NCI-H345 treated with DMSO at 0.1 percent for 48 hours (cell line): ENCODE results near the gene SLC44A1.

Experiments
- DNase-seq: peaks from one replicate; lab custom pipeline; 2025; ENCODE audit not compliant: unreplicated experiment; lab: John Stamatoyannopoulos, UW

Gene SLC44A1

GRCh38 chr9:105455836-105456475, 211.5 kb downstream of the SLC44A1 start:
- DNase-seq = no peak

DNA sequence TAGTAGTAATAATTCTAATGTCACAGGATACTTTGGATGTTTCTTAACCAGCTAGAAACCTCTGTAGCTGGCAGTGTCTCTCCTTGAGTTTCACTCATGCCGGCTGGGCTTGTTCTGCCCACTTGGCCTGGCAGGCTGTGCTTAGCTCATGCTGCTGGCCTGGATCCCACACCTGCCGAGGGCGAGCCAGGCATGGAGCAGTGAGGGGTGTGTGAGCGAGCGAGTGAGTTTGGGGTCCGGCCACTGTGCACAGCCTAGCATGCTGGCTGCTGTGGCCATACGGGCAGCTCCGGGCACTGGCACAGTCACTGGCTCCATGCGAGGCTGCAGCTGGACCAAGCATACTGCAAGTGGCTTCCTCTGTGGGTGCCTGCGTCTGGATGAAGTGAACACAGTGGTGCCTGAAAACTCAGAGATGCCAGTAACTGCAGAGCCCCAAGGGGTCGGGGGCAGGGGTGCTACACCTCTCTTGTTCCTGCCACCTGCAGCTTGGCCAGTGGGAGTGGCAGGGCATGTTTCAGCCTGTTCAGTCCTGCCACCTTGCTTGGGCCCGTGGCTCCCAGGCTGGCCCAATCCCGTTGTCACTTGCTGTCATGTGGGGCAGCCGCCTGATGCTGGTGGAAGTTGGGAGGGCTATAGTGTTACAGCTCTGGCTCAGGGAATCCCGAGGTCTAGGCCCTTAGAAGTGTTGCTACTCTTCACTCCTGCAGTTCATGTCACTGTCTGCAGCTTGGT, 213.3 kb downstream of the SLC44A1 start:
- DNase-seq = no peak

DNA sequence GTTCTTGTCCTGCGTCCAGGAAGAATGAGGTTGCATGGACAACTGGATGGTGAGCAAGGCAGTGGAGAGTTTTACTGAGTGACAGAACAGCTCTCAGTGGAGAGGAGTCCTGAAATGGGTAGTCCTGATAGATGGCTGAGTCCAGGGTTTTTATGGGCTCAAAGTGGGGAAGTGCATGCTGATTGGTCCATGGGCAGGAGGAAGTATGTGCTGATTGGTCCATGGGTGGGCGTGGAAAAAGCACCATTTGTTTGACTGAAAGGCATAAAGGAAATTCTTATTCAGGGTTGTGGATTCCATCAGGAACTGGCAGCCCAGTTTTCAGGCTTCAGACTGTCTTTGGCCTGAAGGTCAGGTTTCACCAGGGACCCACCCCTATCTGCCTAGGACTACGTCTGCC, 214.0 kb downstream of the SLC44A1 start:
- DNase-seq = no peak

DNA sequence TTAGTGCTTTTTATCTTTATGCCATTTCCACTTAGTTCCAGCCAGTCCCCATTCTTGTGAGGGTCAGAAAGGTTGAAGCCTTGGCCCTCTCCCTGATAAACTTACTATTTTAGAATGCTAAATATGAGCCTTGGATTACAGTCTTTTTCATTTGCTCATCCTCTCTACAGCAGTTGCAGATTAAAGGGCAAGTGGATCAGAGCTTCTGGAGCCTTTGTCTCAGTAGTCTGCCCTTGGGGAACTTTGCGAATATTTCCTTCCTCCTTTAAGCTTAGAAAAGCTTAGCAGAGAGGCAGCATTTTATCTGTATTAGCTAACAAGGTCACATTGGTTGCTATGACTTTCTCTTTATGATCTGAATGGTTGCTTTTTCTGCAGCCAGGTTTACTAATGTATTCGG, 214.9 kb downstream of the SLC44A1 start:
- no peak for DNase-seq

GRCh38 chr9:105466898-105467455, 222.5 kb downstream of the SLC44A1 start:
- DNase-seq = no peak

GRCh38 chr9:105468875-105469274, 224.4 kb downstream of the SLC44A1 start:
- DNase-seq = no peak

- DNase-seq = no peak
These were observed 228.8 kb downstream of the SLC44A1 start for GRCh38 chr9:105473221-105473620.

DNA sequence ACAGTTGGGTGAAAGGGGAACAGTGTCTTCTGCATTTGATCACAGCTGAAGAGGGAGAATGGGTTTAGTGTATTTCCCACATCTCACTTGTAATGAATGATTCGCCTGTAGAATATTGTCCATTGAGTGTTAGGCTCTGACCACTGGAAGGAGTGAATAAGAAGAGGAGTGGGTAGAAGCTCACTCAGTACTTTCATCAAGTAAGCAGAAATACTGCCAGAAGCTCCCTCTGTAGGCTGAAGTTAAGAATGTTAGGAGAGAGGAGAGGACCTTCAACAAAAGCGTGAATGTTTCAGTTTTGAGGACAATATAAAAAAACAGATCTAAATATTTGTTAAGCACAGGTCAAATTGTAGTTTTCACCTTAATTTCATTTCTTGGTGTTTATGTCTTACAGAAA, 230.9 kb downstream of the SLC44A1 start:
- no peak for DNase-seq

DNA sequence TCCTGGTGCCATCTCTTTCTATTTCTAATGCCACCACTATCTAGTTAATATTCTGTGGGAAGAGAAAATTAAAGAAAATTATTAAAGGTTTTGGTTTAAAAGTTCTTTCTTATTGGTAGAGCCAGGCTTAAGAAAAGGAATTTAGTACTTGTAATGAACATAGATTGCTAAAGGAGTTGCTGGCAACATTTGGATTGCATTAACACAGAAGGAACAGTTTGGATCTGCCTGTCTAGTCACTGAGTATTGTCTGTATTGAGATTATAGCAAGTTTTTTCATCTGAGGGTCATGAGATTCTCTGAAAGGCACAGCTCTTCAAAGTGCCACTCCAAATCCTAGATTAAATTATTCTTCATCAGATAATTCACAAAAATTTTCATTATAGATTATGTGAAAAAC, 235.4 kb downstream of the SLC44A1 start:
- no peak for DNase-seq

DNA sequence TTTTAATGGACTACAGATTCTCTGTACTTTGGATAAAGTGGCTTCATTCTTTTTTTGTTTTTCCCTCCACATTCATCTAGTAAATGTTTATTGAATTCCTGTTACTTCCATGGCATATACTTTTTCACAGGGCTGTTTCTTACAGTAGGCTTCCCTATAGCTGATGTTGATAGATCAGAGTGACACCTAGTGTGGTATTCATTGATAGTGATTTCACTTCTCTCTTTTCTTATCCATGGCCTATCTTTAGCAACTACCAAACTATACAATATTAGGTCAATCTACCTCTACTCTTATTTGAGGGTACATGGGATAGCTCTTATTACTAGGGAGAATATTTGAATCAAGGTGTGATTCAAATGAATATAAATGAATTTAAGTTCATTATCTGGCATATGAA, 239.2 kb downstream of the SLC44A1 start:
- DNase-seq = no peak

- no peak for DNase-seq
These were observed 239.8 kb downstream of the SLC44A1 start for GRCh38 chr9:105484226-105484625.

DNA sequence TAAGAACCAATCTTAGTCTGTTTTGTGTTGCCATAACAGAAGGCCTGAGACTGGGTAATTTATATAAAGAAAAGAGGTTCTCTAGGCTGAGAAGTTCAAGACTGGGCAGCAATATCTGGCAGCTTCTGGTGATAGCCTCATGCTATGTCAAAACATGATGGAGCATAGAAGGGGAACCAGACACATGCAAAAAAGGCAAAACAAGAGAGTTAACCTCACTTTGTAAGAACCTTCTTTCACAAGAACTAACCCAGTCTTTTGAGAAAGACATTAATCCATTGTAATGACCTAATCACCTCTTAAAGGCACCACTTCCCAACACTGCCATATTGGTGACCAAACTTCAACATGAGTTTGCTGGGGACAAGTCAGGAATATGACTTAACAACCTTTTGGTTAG, 240.7 kb downstream of the SLC44A1 start:
- no peak for DNase-seq
